Left ventricle myocardium inferior (tissue), 1 donor: ENCODE measurements around the gene PDPR. TPM values are rescaled to one million over a fixed set of nuclear protein-coding genes. Genes with fewer than 3 reads are reported as not detected.
A peak's percentile ranks its signal among the peaks of the same experiment; 100 is the strongest.
"Not testable (repeated sequence)": the region's sequence is repeated elsewhere in the genome, so short reads cannot be mapped to it uniquely, and the experiment has no call there.

Experiments used
- DNase-seq: peaks from one replicate; pipeline ENCODE4 v3.0.0-alpha.2; 2020
- H3K27ac ChIP-seq: fragments of 200-600 bp; replicated peaks from 2 replicates; pipeline ENCODE4 v1.8.0; 2021
- H3K27me3 ChIP-seq: fragments of 200-600 bp; 2 replicates; pipeline ENCODE4 v1.8.0; 2021; ENCODE audit warnings: low read depth
- H3K36me3 ChIP-seq: fragments of 200-600 bp; 2 replicates; pipeline ENCODE4 v1.8.0; 2021
- H3K4me1 ChIP-seq: fragments of 200-600 bp; 2 replicates; pipeline ENCODE4 v1.8.0; 2021
- H3K4me3 ChIP-seq: fragments of 200-600 bp; 2 replicates; pipeline ENCODE4 v1.8.0; 2021; ENCODE audit warnings: mild to moderate bottlenecking, moderate library complexity
- H3K9me3 ChIP-seq: fragments of 200-600 bp; replicated peaks from 2 replicates; pipeline ENCODE4 v1.8.0; 2021
- intact Hi-C: fragments of 100-400 bp; cut with micrococcal nuclease; formaldehyde crosslinking; loops from one replicate; pipeline ENCODE4 v1.11.0; 2022
- total RNA-seq: library from RNA; stranded (reverse); fragmentation: NEBNext Ultra II Directional; extraction: Animal tissue kit (Norgen Biotek cat#: 25700); gene quantifications from one replicate; pipeline ENCODE4 v1.2.1, GENCODE V29; 2021
- TF ChIP-seq, protein P1 (sequence below): fragments of 200-600 bp; IDR thresholded peaks from 2 replicates; pipeline ENCODE4 v1.8.0; 2021; ENCODE audit warnings: antibody characterized with exemption, mild to moderate bottlenecking, borderline replicate concordance
- donor health status: DM: no; HTN: yes; CAD: no; lungs with severe emphysema.

Gene PDPR
- total RNA-seq, 1 donor from 2014 or later, result 22.2 TPM

DNA sequence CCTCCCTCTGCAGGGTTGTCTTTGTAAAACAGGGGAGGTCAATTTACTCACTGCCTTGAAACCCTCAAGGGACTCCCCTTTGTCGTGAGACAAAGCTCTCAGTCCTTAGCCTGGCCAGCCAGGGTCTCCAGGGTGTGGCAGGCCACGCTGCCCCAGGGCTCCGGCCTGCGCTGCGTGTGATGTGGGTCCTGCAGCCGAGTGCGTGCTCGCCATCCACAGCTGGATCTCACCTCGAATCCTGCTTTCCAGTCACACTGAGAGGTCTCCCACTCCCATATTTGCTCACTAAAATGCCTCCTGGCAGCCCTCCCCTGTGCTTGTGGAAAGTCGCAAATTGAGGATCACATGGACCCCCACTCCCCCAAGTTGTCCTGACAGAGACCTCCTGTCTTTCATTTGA, 49.5 kb downstream of the PDPR start:
- no peak overlapping the region for H3K4me3 ChIP-seq
- intact Hi-C loops, result no loop called here
- H3K27me3 ChIP-seq, result no peaks in the 10 kb centered on the region
- TF ChIP-seq, protein P1, sequence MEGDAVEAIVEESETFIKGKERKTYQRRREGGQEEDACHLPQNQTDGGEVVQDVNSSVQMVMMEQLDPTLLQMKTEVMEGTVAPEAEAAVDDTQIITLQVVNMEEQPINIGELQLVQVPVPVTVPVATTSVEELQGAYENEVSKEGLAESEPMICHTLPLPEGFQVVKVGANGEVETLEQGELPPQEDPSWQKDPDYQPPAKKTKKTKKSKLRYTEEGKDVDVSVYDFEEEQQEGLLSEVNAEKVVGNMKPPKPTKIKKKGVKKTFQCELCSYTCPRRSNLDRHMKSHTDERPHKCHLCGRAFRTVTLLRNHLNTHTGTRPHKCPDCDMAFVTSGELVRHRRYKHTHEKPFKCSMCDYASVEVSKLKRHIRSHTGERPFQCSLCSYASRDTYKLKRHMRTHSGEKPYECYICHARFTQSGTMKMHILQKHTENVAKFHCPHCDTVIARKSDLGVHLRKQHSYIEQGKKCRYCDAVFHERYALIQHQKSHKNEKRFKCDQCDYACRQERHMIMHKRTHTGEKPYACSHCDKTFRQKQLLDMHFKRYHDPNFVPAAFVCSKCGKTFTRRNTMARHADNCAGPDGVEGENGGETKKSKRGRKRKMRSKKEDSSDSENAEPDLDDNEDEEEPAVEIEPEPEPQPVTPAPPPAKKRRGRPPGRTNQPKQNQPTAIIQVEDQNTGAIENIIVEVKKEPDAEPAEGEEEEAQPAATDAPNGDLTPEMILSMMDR, result no peak
- no peaks in the 10 kb centered on the region for H3K4me1 ChIP-seq
- no peak overlapping the region for H3K27ac ChIP-seq
- H3K9me3 ChIP-seq, result no peaks in the 10 kb centered on the region
- DNase-seq, result no peak
- H3K36me3 ChIP-seq, result peaks cover 40% of the 10 kb centered on the region

DNA sequence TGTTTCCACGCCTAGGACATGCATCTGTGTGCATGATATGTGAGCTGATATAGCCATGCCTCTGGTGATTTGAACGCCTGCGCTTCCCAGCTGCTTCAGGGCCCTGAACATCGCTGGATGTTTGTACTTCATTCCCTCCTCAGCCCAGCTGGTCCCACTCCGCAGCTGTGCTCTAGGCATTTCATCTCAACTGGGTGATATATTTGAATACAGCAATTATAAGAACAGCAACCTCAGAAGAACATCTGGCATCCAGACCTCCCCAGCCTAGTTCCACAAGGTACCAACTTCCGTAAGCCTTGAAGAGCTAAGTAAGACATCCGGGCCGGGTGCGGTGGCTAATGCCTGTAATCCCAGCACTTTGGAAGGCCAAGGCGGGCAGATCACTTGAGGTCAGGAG, 52.6 kb downstream of the PDPR start:
- H3K27me3 ChIP-seq, DNase-seq, H3K4me1 ChIP-seq, H3K9me3 ChIP-seq, H3K4me3 ChIP-seq, intact Hi-C loops, H3K27ac ChIP-seq: not testable (repeated sequence)
- H3K36me3 ChIP-seq, result peaks cover 12% of the 10 kb centered on the region

DNA sequence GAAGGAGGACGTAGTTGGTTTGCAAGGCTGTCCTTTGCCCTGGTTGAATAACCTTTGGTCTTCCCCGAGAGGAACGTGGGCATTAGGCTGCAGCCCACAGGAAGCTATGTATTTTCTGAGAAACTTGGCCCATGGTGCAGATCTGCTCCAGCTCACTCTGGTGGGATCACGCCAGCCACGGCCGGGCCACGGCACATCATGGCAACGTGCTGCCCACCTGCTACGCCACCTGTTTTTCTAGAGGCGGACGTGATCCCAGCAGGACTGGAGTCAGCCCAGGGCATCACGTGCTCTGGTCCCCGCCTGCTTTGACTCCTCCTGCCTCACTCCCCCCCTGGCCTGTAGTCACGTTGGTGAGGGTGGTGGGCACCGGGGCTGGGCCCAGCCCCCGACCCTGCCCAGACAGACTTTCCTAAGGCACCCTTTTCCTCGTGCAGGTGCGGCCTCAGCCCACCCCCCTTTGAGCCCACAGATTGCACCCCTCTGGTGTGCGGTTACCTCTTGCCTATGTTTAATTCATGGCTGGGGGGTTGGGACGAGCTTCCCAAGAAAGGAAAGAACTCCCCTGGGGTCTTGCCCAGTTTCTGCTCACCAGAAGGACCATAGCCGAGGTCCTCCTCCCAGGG, 59.2 kb downstream of the PDPR start, which contains the start of gene CLEC18C:
Gene CLEC18C (plus strand): TSS at position 576 of the 626 bp plus-strand sequence. CDS start 492 bp downstream, outside the sequence.
- H3K4me1 ChIP-seq, H3K27me3 ChIP-seq, DNase-seq, H3K4me3 ChIP-seq, H3K9me3 ChIP-seq, intact Hi-C loops, H3K36me3 ChIP-seq, H3K27ac ChIP-seq: not testable (repeated sequence)

DNA sequence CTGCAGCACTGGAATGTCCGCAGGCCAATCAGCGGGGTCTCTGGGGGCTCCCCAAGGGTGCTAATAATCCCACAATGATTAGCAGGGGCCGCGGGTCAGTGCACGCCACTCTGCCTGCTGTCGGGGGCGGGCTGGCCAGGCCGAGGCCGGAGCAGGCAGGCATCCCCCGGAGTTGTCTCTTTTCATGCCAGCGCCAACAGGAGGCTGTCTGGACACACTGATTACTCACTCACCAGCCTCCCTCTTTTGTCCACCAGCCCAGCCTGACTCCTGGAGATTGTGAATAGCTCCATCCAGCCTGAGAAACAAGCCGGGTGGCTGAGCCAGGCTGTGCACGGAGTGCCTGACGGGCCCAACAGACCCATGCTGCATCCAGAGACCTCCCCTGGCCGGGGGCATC, 59.8 kb downstream of the PDPR start:
- intact Hi-C loops, DNase-seq, H3K27ac ChIP-seq: not testable (repeated sequence)

DNA sequence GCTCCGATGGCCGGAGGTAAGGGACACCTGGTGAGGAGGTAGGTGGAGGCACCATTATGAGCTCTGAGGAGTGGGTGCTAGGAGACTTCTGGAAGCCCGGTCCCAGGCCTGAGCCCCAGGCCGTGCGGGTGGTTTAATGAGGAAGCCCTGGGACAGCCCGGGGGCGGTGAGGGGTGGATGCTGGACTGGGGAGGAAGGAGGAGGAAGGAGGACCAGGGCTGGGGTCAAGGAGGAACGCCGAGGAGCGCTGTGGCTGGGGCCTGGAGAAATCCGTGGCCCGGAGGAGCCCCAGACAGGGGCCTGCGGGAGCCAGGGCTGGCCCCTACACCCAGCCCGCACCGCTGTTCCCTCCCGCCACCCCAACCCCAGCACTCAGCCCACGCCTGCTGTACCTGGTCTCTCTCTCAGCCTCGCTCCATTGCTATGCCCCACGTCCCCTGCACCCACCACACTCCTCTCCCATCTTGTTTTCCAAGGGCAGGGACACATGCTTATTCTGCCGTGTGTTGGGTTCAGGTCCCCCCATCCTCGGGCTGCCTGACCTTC, 60.3 kb downstream of the PDPR start:
- DNase-seq, H3K4me1 ChIP-seq, H3K4me3 ChIP-seq, H3K27me3 ChIP-seq, H3K9me3 ChIP-seq, H3K36me3 ChIP-seq, intact Hi-C loops, H3K27ac ChIP-seq: not testable (repeated sequence)

More for the DNA sequence above, 59.8 kb downstream of the PDPR start:
- H3K27me3 ChIP-seq, H3K4me1 ChIP-seq, H3K36me3 ChIP-seq, H3K9me3 ChIP-seq, H3K4me3 ChIP-seq: not testable (repeated sequence)

DNA sequence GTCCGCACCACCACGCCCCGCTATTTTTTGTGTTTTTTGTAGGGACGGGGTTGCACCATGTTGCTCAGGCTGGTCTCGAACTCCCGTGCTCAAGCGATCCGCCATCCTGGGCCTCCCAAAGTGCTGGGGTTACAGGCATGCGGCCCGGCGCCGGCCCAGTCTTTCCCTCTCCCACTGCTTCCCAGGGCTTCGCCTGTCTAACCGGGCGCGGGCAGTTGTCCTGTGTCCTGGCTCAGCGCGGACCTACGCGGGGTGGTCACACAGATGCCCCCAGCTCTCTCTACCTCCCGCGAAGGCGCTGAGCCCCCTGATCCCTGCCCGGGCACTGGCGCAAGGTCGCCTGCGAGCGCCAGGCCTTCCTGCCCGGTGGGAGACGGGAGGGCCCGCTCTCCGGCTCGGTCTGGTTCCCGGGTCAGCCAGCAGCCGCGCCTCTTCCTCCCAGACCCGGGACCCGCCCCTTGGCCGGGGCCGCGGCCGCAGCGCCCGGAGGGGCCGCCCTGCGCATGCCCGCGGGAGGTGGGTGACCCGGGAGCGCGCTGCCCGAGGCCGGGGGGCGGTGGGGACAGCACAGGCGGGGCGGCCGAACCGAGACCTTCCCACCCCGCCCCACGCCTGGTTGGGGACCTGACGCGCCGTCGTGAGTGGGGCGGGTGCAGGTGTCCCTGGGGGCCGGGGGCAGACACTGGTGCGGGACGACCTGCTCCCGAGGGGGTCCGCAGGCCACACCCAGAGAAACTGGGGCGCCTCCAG, 73.9 kb downstream of the PDPR start:
- H3K36me3 ChIP-seq, intact Hi-C loops, H3K27me3 ChIP-seq, H3K4me1 ChIP-seq, H3K9me3 ChIP-seq, DNase-seq: not testable (repeated sequence)
- peak overlapping the region; percentile 63 for H3K4me3 ChIP-seq
- H3K27ac ChIP-seq, result peak overlapping the region; percentile 75

DNA sequence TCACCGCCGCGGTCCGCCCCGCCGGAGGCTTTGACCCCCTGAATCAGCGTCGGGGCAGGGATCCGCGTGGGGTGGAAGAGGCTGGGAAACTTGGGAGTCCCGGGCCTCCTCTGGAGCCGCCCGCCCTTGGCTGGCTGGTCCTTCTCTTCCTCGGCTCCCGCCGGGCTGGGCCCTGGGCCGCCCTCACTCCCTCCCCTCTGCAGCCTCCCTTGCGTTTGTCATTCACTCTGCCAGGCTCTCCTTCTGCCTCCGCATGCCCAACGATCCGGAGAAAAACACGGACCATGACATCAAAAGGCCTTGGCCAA, 74.4 kb downstream of the PDPR start:
- peak overlapping the region; percentile 63 for H3K4me3 ChIP-seq
- peak overlapping the region; percentile 74 for H3K27ac ChIP-seq
- DNase-seq, result not testable (repeated sequence)

DNA sequence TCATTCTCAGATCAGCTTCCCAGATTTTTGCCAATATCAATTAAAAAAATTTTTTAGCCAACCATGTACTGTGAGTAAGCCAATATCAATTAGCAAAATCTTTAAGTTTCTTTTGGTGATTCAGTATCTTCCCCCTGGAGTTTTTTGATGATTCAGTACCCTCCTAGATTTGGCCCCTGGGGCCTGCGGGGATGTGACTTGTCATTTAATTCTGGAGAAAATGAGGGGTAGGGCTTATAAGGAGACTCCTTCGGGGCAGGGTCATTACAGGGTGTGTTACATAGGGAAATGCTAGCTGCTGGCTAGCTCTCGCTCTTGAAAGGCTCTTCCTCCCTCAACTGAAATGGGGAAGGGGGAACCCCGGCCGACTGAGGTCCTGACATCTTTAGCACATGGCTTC, 76.4 kb downstream of the PDPR start:
- H3K4me1 ChIP-seq, H3K27ac ChIP-seq, H3K27me3 ChIP-seq, intact Hi-C loops, H3K36me3 ChIP-seq, H3K9me3 ChIP-seq, DNase-seq, H3K4me3 ChIP-seq: not testable (repeated sequence)

More for the DNA sequence above, 74.4 kb downstream of the PDPR start:
- intact Hi-C loops, H3K36me3 ChIP-seq, H3K9me3 ChIP-seq, H3K4me1 ChIP-seq, H3K27me3 ChIP-seq: not testable (repeated sequence)

DNA sequence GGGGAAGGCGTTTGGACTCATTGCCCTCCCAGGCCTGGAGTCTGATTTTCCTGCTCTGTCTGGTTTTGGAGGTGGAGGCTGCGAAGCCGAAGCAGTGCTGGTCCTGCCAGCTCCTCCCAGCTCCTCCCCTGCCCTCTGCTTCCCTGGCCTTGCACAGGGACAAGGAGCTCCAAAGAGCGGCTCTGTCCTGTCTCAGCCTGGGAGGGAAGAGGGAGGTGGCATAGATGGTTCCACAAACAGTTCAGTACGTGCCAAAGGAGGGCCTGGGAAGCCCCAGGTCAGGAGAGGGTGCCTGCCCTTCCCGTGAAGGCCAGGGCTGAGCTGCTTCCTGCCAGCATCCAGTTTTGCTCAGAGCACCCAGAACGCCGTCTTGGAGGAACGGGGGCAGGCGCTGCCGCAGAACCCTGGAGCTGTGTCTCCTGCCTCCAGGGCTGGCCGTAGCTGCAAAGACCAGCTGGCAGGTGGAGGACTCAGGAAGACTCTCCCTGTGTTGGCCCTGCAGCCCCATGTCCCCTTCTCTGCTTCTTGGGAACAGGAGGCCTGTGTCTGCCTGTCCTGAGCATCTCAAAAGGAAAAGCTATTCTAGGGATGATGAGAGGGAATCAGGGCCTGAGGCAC, 82.7 kb downstream of the PDPR start:
- H3K9me3 ChIP-seq, H3K27me3 ChIP-seq, H3K4me3 ChIP-seq, H3K4me1 ChIP-seq, H3K27ac ChIP-seq, H3K36me3 ChIP-seq, DNase-seq, intact Hi-C loops: not testable (repeated sequence)

DNA sequence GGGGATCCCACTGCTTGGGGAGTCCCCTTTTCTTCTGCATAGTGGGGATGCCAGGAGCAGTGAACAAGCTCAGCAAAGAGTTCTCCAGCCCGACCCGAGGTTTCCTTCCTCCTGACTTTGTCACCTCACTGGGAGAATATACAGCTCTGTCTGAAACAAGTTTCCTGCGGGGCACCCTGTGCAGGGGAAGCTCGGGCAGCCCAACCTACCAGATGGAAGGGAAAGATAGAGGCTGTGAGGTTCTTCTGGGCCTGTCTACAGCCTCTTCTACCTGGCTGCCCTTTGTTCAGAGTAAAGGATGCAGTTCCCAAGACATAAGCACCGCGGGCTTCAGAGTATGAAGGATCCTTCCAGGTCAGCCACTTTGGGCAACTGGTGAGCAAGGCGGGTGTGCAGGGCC, 83.5 kb downstream of the PDPR start:
- H3K4me1 ChIP-seq, H3K27ac ChIP-seq, DNase-seq, H3K27me3 ChIP-seq, intact Hi-C loops, H3K4me3 ChIP-seq, H3K36me3 ChIP-seq, H3K9me3 ChIP-seq: not testable (repeated sequence)

DNA sequence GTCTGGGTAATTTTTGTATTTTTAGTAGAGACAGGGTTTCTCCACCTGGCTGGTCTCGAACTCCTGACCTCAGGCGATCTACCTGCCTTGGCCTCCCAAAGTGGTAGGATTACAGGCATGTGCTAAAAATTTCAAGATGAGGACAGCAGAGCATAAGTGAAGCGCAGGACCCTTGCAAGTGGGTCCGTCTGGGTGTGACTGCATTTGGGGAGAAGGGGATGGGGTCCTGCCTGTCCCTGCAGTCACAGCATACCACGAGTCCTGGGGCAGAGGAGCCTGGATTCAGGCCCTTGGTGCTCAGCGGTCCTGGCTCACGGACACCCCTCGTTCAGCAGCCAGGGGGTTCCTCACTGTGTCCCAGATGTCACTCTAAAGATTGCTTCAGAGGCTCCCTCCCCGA, 84.1 kb downstream of the PDPR start:
- intact Hi-C loops, H3K27ac ChIP-seq, H3K4me3 ChIP-seq, H3K4me1 ChIP-seq, H3K9me3 ChIP-seq, H3K36me3 ChIP-seq, H3K27me3 ChIP-seq, DNase-seq: not testable (repeated sequence)

DNA sequence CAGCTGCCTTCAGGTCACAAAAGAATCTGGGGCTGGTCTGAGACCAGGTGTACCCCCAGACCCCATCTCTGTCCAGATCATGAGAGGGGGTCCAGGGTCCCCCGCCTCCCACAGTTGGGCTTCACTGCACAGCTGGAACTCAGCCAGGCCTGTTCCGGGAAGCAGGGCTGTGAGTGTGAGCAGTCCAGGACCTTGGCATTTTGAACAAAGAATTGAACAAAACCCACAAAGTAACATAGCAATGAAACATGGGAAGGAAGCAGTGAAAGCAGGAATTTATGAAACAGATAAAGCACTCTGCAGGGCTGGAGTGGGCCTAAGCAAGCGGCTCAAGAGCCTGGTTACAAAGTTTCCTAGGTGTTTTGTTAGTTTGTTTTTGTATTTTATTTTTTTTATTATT, 84.5 kb downstream of the PDPR start:
- H3K4me1 ChIP-seq, H3K9me3 ChIP-seq, H3K36me3 ChIP-seq, intact Hi-C loops, H3K4me3 ChIP-seq, DNase-seq, H3K27ac ChIP-seq, H3K27me3 ChIP-seq: not testable (repeated sequence)

DNA sequence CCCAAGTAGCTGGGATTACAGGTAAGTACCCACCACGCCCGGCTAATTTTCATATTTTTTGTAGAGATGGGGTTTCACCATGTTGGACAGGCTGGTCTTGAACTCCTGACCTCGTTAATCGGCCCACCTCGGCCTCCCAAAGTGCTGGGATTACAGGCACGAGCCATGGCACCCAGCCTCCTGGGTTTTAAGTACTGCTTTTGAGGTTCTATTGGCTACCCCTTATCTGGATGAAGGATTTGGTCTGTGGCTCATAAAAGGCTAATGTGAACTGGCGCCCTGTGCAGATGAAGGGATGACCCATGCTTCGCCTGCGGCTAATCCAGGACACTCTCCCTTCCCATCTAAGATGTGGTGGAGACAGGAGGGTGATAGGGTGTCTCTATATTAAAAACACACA, 85.0 kb downstream of the PDPR start:
- H3K9me3 ChIP-seq, H3K4me1 ChIP-seq, H3K36me3 ChIP-seq, intact Hi-C loops, H3K27me3 ChIP-seq, DNase-seq, H3K4me3 ChIP-seq, H3K27ac ChIP-seq: not testable (repeated sequence)
